IMR-90 (cell line): ENCODE results near the gene LHX8. TPM values are rescaled to one million over a fixed set of nuclear protein-coding genes. Genes with fewer than 3 reads are reported as not detected.

Experiments
- ATAC-seq: fragments of 200-7000 bp; cut with Tn5 transposase; 2 replicates; pipeline ENCODE4 v1.9.1; 2020; ENCODE audit warnings: low read depth, mild to moderate bottlenecking, moderate library complexity
- BruUV-seq: library from RNA; stranded (reverse); fragments of 400-500 nt; replicated peaks from 2 replicates; lab custom pipeline; 2021; lab: Mats Ljungman, UMichigan
- CTCF ChIA-PET: fragments of 300-600 bp; formaldehyde crosslinking; extraction: SDS; loops from one replicate; lab custom pipeline; 2021; ENCODE audit warnings: antibody characterized with exemption; lab: Yijun Ruan, JAX
- POLR2A ChIA-PET: fragments of 300-600 bp; sonication (Branson Sonifier 250); formaldehyde crosslinking; loops from one replicate; lab custom pipeline; 2022; ENCODE audit warnings: antibody characterized with exemption; ENCODE audit not compliant: unreplicated experiment; lab: Charles Lee
- DNase-seq: peaks from one replicate; pipeline ENCODE4 v3.0.0; 2013
- H2AFZ ChIP-seq: replicated peaks from 2 replicates; pipeline ENCODE3; 2013; ENCODE audit warnings: low read length, mild to moderate bottlenecking; ENCODE audit not compliant: poor library complexity
- H2AK5ac ChIP-seq: 2 replicates; pipeline ENCODE4 v1.6.1; 2013; ENCODE audit warnings: low read depth, low read length, inconsistent platforms
- H2AK9ac ChIP-seq: replicated peaks from 2 replicates; pipeline ENCODE3; 2013; ENCODE audit warnings: mild to moderate bottlenecking, low read depth, low read length, moderate library complexity; ENCODE audit not compliant: poor library complexity
- H2BK120ac ChIP-seq: 2 replicates; pipeline ENCODE4 v1.6.1; 2013; ENCODE audit warnings: low read depth, low read length, inconsistent platforms
- H2BK15ac ChIP-seq: 3 replicates; pipeline ENCODE4 v1.6.1; 2013; ENCODE audit warnings: low read depth, low read length, inconsistent platforms
- H2BK20ac ChIP-seq: 2 replicates; pipeline ENCODE4 v1.6.1; 2013; ENCODE audit warnings: low read depth, mild to moderate bottlenecking, inconsistent platforms, low read length, moderate library complexity
- H2BK5ac ChIP-seq: 2 replicates; pipeline ENCODE4 v1.6.1; 2013; ENCODE audit warnings: mild to moderate bottlenecking, low read depth, low read length, inconsistent platforms; ENCODE audit not compliant: poor library complexity, severe bottlenecking
- H3K14ac ChIP-seq: replicated peaks from 2 replicates; pipeline ENCODE4 v1.6.1; 2013; ENCODE audit warnings: low read depth, low read length, inconsistent platforms
- H3K18ac ChIP-seq: 2 replicates; pipeline ENCODE4 v1.6.1; 2013; ENCODE audit warnings: low read depth, low read length, control low read depth
- H3K23ac ChIP-seq: 2 replicates; pipeline ENCODE4 v1.6.1; 2013; ENCODE audit warnings: low read depth, low read length, inconsistent platforms
- H3K27ac ChIP-seq: 2 replicates; pipeline ENCODE4 v1.5.1; 2013; ENCODE audit warnings: mild to moderate bottlenecking, control low read depth, low read length; ENCODE audit not compliant: insufficient read depth
- H3K27me3 ChIP-seq: 2 replicates; pipeline ENCODE4 v1.6.1; 2013; ENCODE audit warnings: low read length; ENCODE audit not compliant: control insufficient read depth, insufficient read depth
- H3K36me3 ChIP-seq: 2 replicates; pipeline ENCODE4 v1.6.1; 2013; ENCODE audit warnings: low read length, mixed read lengths; ENCODE audit not compliant: control insufficient read depth, insufficient read depth
- H3K4ac ChIP-seq: 2 replicates; pipeline ENCODE4 v1.6.1; 2013; ENCODE audit warnings: low read depth, low read length, inconsistent platforms
- H3K4me1 ChIP-seq: 2 replicates; pipeline ENCODE4 v1.6.1; 2013; ENCODE audit warnings: low read length, mixed read lengths; ENCODE audit not compliant: control insufficient read depth, insufficient read depth
- H3K4me2 ChIP-seq: 2 replicates; pipeline ENCODE4 v1.6.1; 2013; ENCODE audit warnings: low read depth, mild to moderate bottlenecking, control low read depth, low read length, moderate library complexity
- H3K4me3 ChIP-seq: 2 replicates; pipeline ENCODE4 v1.5.1; 2013; ENCODE audit warnings: low read depth, mild to moderate bottlenecking, control low read depth, low read length, moderate library complexity; ENCODE audit not compliant: insufficient read depth
- H3K56ac ChIP-seq: 2 replicates; pipeline ENCODE4 v1.6.1; 2013; ENCODE audit warnings: low read length, inconsistent platforms; ENCODE audit not compliant: insufficient read depth; ENCODE audit errors: extremely low read depth
- H3K79me1 ChIP-seq, 2 experiments: 2 replicates each; pipeline ENCODE4 v1.6.1; 2013; ENCODE audit warnings: low read length in 2 of 2, inconsistent platforms in 1 of 2, low read depth in 1 of 2
- H3K9ac ChIP-seq: 2 replicates; pipeline ENCODE4 v1.6.1; 2013; ENCODE audit warnings: low read depth, low read length, control low read depth
- H3K9me1 ChIP-seq: 2 replicates; pipeline ENCODE4 v1.6.1; 2013; ENCODE audit warnings: low read length, inconsistent platforms; ENCODE audit not compliant: insufficient read depth
- H3K9me3 ChIP-seq: 2 replicates; pipeline ENCODE4 v1.6.1; 2013; ENCODE audit warnings: low read length; ENCODE audit not compliant: control insufficient read depth, insufficient read depth
- H4K20me1 ChIP-seq: 2 replicates; pipeline ENCODE4 v1.6.1; 2013; ENCODE audit warnings: low read length, inconsistent platforms; ENCODE audit not compliant: insufficient read depth
- H4K5ac ChIP-seq: 2 replicates; pipeline ENCODE4 v1.6.1; 2013; ENCODE audit warnings: mild to moderate bottlenecking, low read depth, low read length, control low read depth
- H4K8ac ChIP-seq, 2 experiments: 2 replicates each; pipeline ENCODE4 v1.6.1; 2013; ENCODE audit warnings: low read depth in 2 of 2, low read length in 2 of 2, control low read depth in 1 of 2, inconsistent platforms in 1 of 2
- H4K91ac ChIP-seq: 2 replicates; pipeline ENCODE4 v1.6.1; 2013; ENCODE audit warnings: low read depth, low read length, inconsistent platforms; ENCODE audit not compliant: insufficient read depth
- BHLHE40 ChIP-seq: fragments of 150-350 bp; IDR thresholded peaks from 2 replicates; pipeline ENCODE4 v1.6.1; 2016; ENCODE audit warnings: mild to moderate bottlenecking, low read depth, low read length
- MXI1 ChIP-seq: IDR thresholded peaks from 2 replicates; pipeline ENCODE4 v1.6.1; 2012; ENCODE audit warnings: low read depth, mild to moderate bottlenecking, low read length, moderate library complexity, borderline replicate concordance
- NFE2L2 ChIP-seq: fragments of 150-350 bp; IDR thresholded peaks from 2 replicates; pipeline ENCODE4 v1.6.1; 2016; ENCODE audit warnings: low read depth, mild to moderate bottlenecking, low read length
- RFX5 ChIP-seq: IDR thresholded peaks from 2 replicates; pipeline ENCODE4 v1.8.0; 2012; ENCODE audit warnings: low read depth, mild to moderate bottlenecking, low read length, moderate library complexity
- USF2 ChIP-seq: fragments of 150-350 bp; IDR thresholded peaks from 2 replicates; pipeline ENCODE4 v1.6.1; 2017; ENCODE audit warnings: mild to moderate bottlenecking, antibody characterized with exemption, low read length, low read depth
- WGBS, 2 experiments: methylation state at CpG; one replicate each; pipeline versions ENCODE4 v1.1.5 to v1.1.7; 2013; ENCODE audit warnings: missing lambda C conversion rate in 2 of 2; ENCODE audit not compliant: insufficient read length in 1 of 2; ENCODE audit errors: extremely low coverage in 2 of 2; 5-methylcytosine and 5-hydroxymethylcytosine counted together
- dilution Hi-C: fragments of 300-500 bp; cut with HindIII; formaldehyde crosslinking; loops from one replicate; pipeline ENCODE4 v1.14.3; 2018; ENCODE audit warnings: low sequenced_read_pairs; ENCODE audit not compliant: unreplicated experiment
- in situ Hi-C: fragments of 300-500 bp; cut with MboI; formaldehyde crosslinking; loops from 3 replicates; pipeline ENCODE4 v1.14.3; 2019; ENCODE audit warnings: low sequenced_read_pairs, inconsistent platforms, mixed read lengths
- intact Hi-C: fragments of 100-400 bp; cut with micrococcal nuclease; formaldehyde crosslinking; loops from 2 replicates; pipeline ENCODE4 v1.10.0; 2022
- polyA plus RNA-seq, 3 experiments: library from polyadenylated mRNA; depleted of rRNA; stranded (reverse); fragments of >200 nt; gene quantifications; 2 replicates each; pipeline ENCODE4 v1.2.3, GENCODE V29; 2012; ENCODE audit warnings: low replicate concordance in 1 of 3
- total RNA-seq: library from RNA; depleted of rRNA; stranded (reverse); fragments of >200 nt; gene quantifications from 2 replicates; pipeline ENCODE4 v1.2.3, GENCODE V29; 2012

LHX8 gene
- total and polyA plus RNA-seq, 2 of the 4 experiments (the other 2 are of a cell fraction), result not detected

DNA sequence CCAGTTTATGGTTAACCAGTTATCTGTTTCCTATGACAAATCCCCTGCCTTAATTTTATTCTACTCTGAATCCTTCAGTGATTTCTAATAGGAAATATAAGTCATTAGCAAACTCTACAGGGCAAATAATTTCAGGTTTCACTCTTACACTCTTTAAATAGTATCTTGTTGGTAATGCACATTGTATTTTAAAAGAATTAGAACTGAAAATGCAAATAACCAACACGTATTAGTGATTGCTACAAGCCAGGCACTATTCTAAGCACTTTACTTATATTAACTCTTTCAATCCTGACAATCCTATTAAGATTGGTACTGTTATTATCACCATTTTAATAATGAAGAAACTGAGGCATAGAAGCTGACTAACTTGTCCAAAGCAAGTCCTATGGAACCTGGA, 48.3 kb upstream of the LHX8 start:
- no peak overlapping the region for H3K27ac ChIP-seq
- H4K20me1 ChIP-seq, result no peaks in the 10 kb centered on the region
- H3K9me1 ChIP-seq, result no peaks in the 10 kb centered on the region
- no peak overlapping the region for H2BK15ac ChIP-seq
- H2BK20ac ChIP-seq, result no peak overlapping the region
- no peak overlapping the region for H3K56ac ChIP-seq
- H2BK5ac ChIP-seq, result no peak overlapping the region
- H3K9me3 ChIP-seq, result no peaks in the 10 kb centered on the region
- H3K9ac ChIP-seq, result no peak overlapping the region
- no peak overlapping the region for H3K23ac ChIP-seq
- POLR2A ChIA-PET, result no interaction called here
- no peak overlapping the region for H4K8ac ChIP-seq
- H3K14ac ChIP-seq, result no peak overlapping the region
- H3K27me3 ChIP-seq, result no peaks in the 10 kb centered on the region
- no peak for ATAC-seq
- no peaks in the 10 kb centered on the region for H3K4me1 ChIP-seq
- no peak overlapping the region for H2BK120ac ChIP-seq
- no peak overlapping the region for H3K4ac ChIP-seq
- no peaks in the 10 kb centered on the region for H3K79me1 ChIP-seq
- H4K5ac ChIP-seq, result no peak overlapping the region
- H3K36me3 ChIP-seq, result no peaks in the 10 kb centered on the region
- H2AFZ ChIP-seq, result no peak overlapping the region
- no peak overlapping the region for H2AK5ac ChIP-seq
- intact Hi-C loops, result no loop called here
- CTCF ChIA-PET, result no interaction called here
- BruUV-seq, result no TSS peak
- H3K4me2 ChIP-seq, result no peak overlapping the region
- WGBS, 2 experiments, result no CpG with 5 or more reads among the region's 1 CpG
- no peak overlapping the region for H3K4me3 ChIP-seq
- no peak for TF ChIP-seq RFX5
- no peak for TF ChIP-seq USF2
- TF ChIP-seq MXI1, result no peak
- TF ChIP-seq NFE2L2, result no peak
- no peak for TF ChIP-seq BHLHE40
- DNase-seq, result no peak
- dilution Hi-C loops, result no loop called here
- in situ Hi-C loops, result no loop called here
- H2AK9ac ChIP-seq, result no peak overlapping the region
- H3K18ac ChIP-seq, result no peak overlapping the region
- no peak overlapping the region for H4K91ac ChIP-seq
